Measurements from ENCODE around the gene PIERCE2. TPM values are rescaled to one million over a fixed set of nuclear protein-coding genes. Genes with fewer than 3 reads are reported as not detected.
"Not testable (repeated sequence)": the region's sequence is repeated elsewhere in the genome, so short reads cannot be mapped to it uniquely, and the experiment has no call there.

PIERCE2 gene
- total RNA-seq, 1 experiment from 2014 or later, result 2.9 TPM

DNA sequence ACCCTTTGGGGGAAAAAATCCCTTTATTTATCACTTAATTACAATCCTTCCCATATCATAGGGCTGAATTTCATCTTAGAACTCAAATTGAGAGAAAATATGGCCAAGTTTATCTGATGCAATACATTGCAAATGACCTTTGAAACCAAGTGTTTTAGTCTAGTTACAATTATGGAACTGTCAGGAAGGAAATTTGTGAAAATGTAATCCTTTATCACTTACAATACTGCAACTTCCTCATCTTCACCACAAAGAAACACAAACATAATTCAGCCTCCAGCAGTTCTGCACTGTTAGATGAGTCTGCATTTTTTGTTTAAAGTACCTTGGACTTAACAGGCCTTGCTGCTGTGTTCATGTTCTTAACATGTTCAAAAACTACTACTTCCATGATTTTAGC lies 4.8 kb upstream of the PIERCE2 start:
- Mint-ChIP-seq H3K27me3 (ENCODE audit: unreplicated experiment) (no peaks in the 10 kb centered on the region), H3K27ac (ENCODE audit: unreplicated experiment) (peak overlapping the region; percentile 100), H3K4me3 (ENCODE audit: low read depth, unreplicated experiment) (peak overlapping the region; percentile 47), H3K4me1 (ENCODE audit: low read depth, unreplicated experiment) (peaks cover 32% of the 10 kb centered on the region), H3K9me3 (ENCODE audit: low read depth, unreplicated experiment) (no peaks in the 10 kb centered on the region), H3K36me3 (ENCODE audit: insufficient read depth, unreplicated experiment) (peaks cover 34% of the 10 kb centered on the region)
- BruUV-seq (replicated peaks), result no TSS peak
- intact Hi-C loops (cut with micrococcal nuclease; ENCODE audit: unreplicated experiment), result no loop called here
- CTCF ChIA-PET, result interaction anchor here (0.8 kb wide), 1 partner anchor 290 kb away, joined by 3 read pairs; no protein-coding TSS in a partner anchor
- no peak for DNase-seq
- TF ChIP-seq CTCF (IDR thresholded peaks at IDR 0.05; ENCODE audit: unreplicated experiment), result no peak

DNA sequence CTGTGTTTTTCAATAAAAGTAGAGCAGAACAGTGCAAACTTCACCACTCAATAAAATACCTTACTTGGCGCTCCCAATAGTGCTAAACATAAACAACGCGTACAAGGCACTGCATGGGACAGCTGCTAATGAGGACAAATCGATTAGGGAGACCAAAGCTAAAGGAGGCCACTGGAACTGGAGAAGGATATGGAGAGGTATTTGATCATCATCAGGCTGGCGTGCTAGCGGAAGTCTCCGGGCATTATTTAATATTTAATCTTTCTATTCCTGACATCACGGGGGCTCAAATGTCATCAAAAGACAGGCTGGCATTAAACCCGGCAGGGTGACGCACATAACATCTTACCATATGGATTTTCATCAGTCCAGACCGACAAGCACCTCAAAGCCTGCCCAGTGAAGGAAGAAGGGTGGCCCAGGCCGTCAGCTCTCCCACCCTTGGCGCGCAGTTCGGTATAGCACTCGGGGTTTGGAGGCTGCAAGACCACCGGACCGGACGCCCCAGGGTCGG lies 740 bp upstream of the PIERCE2 start:
- intact Hi-C loops (cut with micrococcal nuclease; ENCODE audit: unreplicated experiment), result loop anchor here (1.0 to 5.0 kb wide), 2 partner anchors 89 to 210 kb away; partner anchors contain the start of gene RSL24D1
- peaks cover 34% of the 10 kb centered on the region for H3K36me3 Mint-ChIP-seq (ENCODE audit: insufficient read depth, unreplicated experiment)
- CTCF ChIA-PET, result interaction anchor here (0.7 to 2.0 kb wide), 10 partner anchors 12 to 210 kb away, joined by 3 to 19 read pairs (median 4); partner anchors contain the start of genes PIGB, PIGBOS1 and RSL24D1
- no peak for DNase-seq
- TSS peak; percentile 67 for BruUV-seq (replicated peaks)
- H3K27me3 Mint-ChIP-seq (ENCODE audit: unreplicated experiment), result no peaks in the 10 kb centered on the region
- peaks cover 19% of the 10 kb centered on the region for H3K4me1 Mint-ChIP-seq (ENCODE audit: low read depth, unreplicated experiment)
- no peaks in the 10 kb centered on the region for H3K9me3 Mint-ChIP-seq (ENCODE audit: low read depth, unreplicated experiment)
- no peak for TF ChIP-seq CTCF (IDR thresholded peaks at IDR 0.05; ENCODE audit: unreplicated experiment)
- H3K27ac Mint-ChIP-seq (ENCODE audit: unreplicated experiment), result peak overlapping the region; percentile 75
- peak overlapping the region; percentile 81 for H3K4me3 Mint-ChIP-seq (ENCODE audit: low read depth, unreplicated experiment)

GRCh38 chr15:55408976-55409375 lies 681 bp downstream of the PIERCE2 start:
- H3K4me1 Mint-ChIP-seq (ENCODE audit: low read depth, unreplicated experiment); H3K9me3 Mint-ChIP-seq (ENCODE audit: low read depth, unreplicated experiment); DNase-seq; H3K27me3 Mint-ChIP-seq (ENCODE audit: unreplicated experiment); BruUV-seq (replicated peaks): not testable (repeated sequence)
- intact Hi-C loops (cut with micrococcal nuclease; ENCODE audit: unreplicated experiment), result loop anchor here (5.0 kb wide), 1 partner anchor 212 kb away; the partner anchor contains the start of gene RSL24D1
- peak overlapping the region; percentile 75 for H3K27ac Mint-ChIP-seq (ENCODE audit: unreplicated experiment)
- CTCF ChIA-PET, result interaction anchor here (0.5 to 2.0 kb wide), 10 partner anchors 13 to 833 kb away, joined by 3 to 19 read pairs (median 4); partner anchors contain the start of genes PIGB and PIGBOS1
- H3K4me3 Mint-ChIP-seq (ENCODE audit: low read depth, unreplicated experiment), result peak overlapping the region; percentile 81
- H3K36me3 Mint-ChIP-seq (ENCODE audit: insufficient read depth, unreplicated experiment), result peaks cover 23% of the 10 kb centered on the region

DNA sequence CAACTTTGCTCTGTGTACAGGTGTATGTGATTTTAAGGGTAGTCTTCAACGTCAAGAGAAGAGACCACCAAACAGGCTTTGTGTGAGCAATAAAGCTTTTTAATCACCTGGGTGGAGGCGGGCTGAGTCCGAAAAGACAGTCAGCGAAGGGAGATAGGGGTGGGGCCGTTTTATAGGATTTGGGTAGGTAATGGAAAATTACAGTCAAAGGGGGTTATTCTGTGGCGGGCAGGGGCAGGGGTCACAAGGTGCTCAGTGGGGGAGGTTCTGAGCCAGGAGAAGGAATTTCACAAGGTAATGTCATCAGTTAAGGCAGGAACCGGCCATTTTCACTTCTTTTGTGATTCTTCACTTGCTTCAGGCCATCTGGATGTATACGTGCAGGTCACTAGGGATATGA lies 9.4 kb downstream of the PIERCE2 start:
- H3K9me3 Mint-ChIP-seq (ENCODE audit: low read depth, unreplicated experiment); H3K4me3 Mint-ChIP-seq (ENCODE audit: low read depth, unreplicated experiment); CTCF ChIA-PET; intact Hi-C loops (cut with micrococcal nuclease; ENCODE audit: unreplicated experiment); H3K36me3 Mint-ChIP-seq (ENCODE audit: insufficient read depth, unreplicated experiment); H3K27me3 Mint-ChIP-seq (ENCODE audit: unreplicated experiment); BruUV-seq (replicated peaks); H3K27ac Mint-ChIP-seq (ENCODE audit: unreplicated experiment); DNase-seq; H3K4me1 Mint-ChIP-seq (ENCODE audit: low read depth, unreplicated experiment): not testable (repeated sequence)

DNA sequence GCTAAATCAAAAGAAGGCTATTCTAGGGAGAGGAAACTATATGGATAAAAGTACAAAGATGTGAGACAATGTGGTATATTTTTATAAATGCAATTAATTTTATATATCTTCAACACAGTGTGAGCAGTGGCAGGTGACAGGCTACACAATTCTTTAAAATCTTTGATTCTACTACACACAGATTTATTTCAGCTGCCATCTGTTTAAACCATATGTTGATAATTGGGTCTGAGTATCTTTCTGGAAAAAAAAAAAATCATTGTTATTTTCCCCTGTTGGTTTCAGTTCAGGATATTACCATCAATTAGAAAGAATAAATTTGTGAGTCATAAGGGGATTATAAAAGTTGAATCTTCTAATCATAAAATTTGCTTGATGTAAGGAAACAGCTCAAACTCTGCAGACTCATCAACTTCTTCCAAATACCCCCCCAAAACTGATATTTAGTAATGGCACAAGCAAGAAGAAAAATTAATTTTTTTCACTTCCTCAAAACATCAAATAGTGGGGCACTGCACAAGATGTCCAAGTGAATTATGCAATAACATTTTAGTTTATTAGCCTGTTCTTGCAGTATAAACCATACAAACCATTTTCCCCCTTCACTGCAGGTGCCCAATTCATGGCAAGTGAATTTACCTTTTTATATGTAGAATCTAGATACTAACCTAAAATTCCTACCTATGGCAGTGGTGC lies 12.0 kb downstream of the PIERCE2 start:
- intact Hi-C loops (cut with micrococcal nuclease; ENCODE audit: unreplicated experiment), result no loop called here
- Mint-ChIP-seq H3K27me3 (ENCODE audit: unreplicated experiment) (no peaks in the 10 kb centered on the region), H3K4me3 (ENCODE audit: low read depth, unreplicated experiment) (no peak overlapping the region), H3K36me3 (ENCODE audit: insufficient read depth, unreplicated experiment) (no peaks in the 10 kb centered on the region), H3K4me1 (ENCODE audit: low read depth, unreplicated experiment) (no peaks in the 10 kb centered on the region), H3K9me3 (ENCODE audit: low read depth, unreplicated experiment) (no peaks in the 10 kb centered on the region), H3K27ac (ENCODE audit: unreplicated experiment) (no peak overlapping the region)
- no peak for TF ChIP-seq CTCF (IDR thresholded peaks at IDR 0.05; ENCODE audit: unreplicated experiment)
- no TSS peak for BruUV-seq (replicated peaks)
- no peak for DNase-seq
- CTCF ChIA-PET, result interaction anchor here (0.7 kb wide), 1 partner anchor 1384 kb away, joined by 3 read pairs; no protein-coding TSS in a partner anchor
